ENCODE data around the gene SAMM50.

Gene SAMM50

DNA sequence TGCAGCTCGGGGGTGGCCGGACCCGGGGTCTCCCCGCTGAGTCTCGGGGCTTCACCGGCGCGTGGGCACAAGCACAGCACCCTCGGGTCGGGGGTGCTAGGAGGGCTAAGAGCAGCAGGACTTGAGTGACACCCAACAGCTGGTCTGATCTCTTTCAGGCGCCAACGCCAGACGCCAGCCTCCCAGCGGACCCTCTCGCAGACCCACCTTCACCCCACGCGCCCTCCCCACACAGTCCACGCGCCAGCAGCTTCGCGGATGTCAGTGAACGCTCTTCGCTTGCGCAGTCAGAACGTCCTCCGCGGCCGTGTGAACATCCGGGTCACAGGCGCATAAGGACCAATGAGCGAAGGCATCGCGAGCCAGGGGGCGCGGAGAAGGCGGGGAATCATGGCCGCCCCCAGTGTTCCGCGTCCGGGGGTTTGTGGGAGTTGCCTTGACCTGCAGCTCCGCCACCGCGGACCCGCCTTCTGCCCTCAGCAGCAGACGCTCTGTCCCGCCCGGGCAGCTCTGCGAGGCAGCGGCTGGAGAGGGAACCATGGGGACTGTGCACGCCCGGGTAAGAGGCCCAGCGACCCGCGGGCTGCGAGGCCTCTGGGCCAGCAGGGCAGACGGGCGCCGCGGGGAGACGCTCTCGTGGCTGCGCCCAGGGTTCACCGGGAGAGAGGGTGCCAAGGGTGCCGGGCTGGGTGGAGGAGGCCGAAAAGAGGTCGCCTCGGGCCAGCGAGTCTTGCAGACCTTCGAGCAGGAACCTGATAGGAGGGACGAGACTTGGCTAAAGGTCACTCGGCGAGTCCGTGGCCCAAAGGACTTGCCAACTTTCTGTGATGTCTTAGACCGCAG is at the start of gene SAMM50:
Gene SAMM50, plus strand, starts transcription at position 403 of the 843 bp plus-strand sequence. Its CDS starts 136 bp downstream, at position 539.
- DNase-seq, result peak; percentile 97

DNA sequence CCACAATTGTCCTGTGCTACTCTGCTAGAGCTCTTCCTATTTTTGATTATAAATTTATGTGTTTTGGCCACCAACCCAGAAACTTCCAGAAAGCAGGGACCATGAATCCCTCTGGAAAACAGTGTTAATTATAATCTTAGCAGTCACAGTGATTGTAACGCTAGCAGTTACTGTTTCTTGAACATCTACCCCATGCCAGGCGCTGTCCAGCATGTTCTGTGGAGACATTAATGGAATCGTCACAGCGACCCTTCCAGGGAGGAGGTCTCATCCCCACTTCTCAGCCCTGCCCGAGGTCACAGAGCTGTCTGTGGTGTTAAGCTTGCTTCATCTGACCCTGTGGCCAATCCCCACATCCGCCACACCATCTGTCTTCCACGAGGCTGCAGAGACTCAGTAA is 49.6 kb upstream of the SAMM50 start:
- DNase-seq, result no peak

DNA sequence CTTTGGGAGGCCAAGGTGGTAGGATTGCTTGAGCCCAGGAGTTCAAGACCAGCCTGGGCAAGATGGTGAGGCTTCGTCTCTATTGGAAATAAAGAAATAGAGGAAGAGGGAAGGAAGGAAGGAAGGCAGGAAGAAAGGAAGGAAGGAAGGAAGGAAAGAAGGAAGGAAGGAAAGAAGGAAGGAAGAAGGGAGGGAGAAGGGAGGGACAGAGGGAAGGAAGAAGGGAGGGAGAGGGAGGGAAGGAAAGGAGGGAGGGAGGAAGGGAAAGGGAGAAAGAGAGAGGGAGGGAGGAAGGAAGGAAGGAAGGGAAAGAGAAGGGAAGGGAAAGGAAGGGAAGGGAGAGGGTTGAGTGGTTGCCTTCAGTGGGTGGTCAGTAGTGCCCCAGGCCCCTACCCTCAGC is 45.5 kb upstream of the SAMM50 start:
- DNase-seq, result no peak

DNA sequence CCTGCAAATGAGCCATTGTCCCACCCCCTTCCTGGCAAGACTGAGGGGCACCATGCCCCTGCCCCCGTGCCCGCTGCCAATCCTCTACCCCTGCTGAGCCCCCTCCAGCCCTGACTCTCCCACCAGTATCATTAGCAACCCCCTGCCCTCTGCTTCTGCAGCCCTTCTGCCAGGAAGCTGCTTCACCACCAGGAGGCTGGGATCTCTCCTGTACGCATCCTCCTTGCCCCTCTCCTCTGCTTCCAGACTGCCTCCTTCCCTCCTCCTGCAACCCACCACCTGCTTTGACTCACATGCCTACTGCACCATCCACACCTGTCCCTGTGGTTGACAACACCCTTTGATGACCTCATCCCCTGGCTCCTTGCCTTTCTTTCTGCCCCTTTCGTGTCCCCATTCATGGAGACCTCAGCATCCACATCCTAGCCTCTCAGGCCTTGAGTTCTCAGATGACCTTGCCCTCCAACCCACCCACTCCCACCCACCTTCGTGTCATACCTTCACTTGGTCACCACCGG is 45.0 kb upstream of the SAMM50 start:
- no peak for DNase-seq

DNA sequence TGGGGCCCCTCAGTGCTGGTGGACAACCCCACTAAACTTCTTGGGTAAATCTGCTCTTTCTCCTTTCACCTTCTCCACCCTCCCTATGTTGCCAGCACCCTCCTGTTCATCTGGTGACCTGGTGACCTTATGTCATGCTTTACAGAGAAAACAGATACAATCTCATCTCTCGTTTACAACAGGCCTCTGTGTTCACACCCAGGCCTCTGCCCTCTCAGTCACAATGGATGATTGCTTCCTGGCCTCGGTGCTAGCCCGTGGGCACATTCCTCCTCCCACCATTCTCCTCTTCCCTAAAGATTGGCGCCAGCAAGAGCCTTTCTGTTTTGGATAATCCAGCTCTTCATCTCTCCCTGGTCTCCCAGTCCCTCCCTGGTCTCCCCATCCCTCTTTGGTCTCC is 43.9 kb upstream of the SAMM50 start:
- no peak for DNase-seq

DNA sequence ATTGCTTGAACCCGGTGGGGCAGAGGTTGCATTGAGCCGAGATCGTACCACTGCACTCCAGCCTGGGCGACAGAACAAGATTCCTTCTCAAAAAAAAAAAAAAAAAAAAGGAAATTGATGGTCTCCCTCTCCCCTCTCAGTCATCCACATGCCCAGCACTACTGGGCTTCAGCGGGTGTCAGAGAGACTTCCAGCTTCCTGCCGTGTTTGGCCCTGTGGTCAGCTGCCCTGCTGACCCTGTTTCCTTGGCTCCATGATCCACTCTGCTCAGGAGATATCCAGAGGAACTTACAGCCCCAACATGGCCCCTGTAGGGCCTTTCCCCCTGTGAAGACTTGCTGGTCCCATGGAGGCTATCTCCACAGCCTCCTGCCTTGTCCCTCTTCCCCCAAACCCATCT is 37.7 kb upstream of the SAMM50 start:
- no peak for DNase-seq

DNA sequence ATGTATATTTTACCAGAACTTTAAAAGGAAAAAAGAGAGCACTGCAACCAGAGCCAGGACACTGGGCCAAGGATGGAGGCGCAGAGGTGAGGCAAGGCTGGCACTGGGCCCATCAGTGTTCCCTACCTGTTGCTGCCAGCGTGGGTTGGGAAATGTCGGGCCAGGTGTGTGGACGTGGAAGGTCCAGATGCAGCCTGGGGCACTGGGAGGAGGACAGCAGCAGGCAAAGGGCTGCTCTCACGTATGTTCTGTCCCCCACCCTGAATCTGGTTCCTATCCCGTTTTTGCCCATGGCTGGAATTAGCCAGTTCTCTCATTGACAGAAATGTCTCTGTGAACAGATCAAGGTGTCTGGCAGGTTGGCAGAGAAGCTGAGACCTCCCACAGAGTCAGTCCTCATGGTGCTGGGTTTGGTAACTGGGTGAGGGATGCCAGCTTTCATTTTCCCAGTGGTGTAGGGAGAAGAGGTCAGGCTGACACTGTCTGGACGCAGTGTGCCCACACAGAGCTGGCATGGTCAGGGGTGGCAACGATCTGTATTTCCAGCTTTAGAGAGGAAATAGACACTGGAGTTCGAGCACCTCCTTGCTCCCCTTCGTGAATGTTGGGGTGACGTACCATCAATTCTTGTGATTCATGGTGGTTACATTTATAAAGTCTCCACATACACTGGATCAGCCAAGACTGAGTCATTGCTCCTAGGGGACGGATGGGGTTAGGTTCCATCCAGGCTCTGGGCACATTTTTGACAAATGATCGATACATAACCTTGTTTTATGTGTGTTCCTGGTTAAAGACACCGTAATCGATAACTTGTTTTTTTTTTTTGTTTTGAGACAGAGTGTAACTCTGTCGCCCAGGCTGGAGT is 35.9 kb upstream of the SAMM50 start:
- DNase-seq, result no peak

DNA sequence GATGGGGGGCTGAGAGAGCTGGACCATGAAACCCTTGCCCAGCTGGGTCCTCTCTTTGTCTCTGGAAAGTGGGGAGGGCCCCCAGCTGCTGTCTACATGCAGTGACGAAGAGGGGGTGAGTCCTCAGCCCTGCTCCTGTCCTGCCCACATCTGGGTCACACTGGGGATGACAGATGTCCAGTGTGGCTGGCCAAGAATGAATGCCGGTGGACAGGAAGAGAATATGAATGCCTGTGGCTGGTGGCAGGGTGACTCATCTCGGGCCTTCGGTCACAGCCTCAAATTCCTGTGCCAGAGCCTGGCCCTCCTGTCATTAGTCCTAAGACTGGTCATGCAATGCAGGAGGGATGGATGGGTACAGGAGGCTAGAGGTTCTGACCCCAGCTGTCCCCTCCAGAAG is 33.9 kb upstream of the SAMM50 start:
- no peak for DNase-seq

DNA sequence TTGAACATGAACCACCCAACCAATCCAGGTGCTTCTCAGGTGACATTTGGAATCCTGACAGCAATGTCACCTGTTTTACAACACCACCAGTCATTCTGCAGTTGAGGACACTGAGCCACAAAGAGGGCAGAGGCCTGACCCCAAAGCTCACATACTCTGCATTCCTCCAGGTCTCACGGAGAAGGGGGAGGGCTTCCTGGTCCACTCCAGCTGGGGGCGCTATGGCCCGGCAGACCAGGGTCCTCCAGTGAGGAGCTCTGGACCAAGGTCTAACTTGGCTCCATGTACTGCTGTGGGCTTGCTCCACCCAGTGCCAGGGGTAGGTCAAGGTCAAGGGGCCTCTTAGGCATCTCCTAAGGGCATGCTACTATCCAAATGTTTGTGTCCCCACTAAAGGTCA is 33.1 kb upstream of the SAMM50 start:
- no peak for DNase-seq

DNA sequence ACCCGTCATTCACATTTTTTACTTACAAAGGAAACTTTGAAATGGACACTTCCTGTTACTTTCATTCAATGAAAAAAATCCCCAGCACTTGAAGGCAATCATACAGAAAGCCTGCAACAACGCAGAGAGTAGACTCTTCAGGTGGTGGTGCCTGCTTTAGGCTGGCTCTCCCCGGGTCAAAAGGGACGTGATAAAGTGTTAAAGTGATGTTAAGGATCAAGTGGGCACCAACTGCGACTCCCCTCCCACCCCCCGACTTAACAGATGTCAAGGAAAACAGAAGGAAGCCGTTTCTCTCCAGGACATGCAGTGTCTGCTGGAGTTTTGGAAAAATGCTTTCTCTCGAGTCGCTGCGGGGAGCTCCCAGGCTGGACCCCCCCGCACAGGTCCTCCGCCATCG is 32.1 kb upstream of the SAMM50 start:
- DNase-seq, result no peak

DNA sequence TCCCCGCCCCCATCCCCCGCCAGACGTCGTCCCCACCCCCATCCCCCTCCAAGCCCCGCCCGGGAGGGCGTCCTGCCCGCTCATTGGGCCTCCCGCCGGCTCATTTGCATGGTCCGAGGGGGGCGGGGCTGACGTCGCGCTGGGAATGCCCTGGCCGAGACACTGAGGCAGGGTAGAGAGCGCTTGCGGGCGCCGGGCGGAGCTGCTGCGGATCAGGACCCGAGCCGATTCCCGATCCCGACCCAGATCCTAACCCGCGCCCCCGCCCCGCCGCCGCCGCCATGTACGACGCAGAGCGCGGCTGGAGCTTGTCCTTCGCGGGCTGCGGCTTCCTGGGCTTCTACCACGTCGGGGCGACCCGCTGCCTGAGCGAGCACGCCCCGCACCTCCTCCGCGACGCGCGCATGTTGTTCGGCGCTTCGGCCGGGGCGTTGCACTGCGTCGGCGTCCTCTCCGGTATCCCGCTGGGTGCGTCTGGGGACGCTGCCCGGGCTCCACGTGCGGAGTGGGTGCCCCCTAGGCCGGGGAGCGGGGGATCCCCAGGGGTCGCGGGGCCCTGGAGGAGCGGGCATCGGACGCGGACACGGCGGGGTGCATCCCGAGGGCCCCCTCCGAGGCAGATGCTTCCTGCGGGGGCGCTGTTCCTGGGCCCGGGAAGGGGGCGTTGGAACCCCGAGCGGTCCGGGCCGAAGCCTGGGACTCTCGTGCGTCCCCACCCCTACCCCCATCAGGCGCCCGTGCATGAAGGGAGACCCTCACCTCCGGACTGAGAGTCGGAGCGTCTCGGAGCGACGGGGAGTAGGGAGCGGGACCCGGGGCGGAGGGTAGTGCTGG is 31.4 kb upstream of the SAMM50 start, which contains the start of gene PNPLA3:
Gene PNPLA3, plus strand, starts transcription at position 175 of the 834 bp plus-strand sequence. Its CDS starts 107 bp downstream, at position 282.
- DNase-seq, result peak; percentile 84

DNA sequence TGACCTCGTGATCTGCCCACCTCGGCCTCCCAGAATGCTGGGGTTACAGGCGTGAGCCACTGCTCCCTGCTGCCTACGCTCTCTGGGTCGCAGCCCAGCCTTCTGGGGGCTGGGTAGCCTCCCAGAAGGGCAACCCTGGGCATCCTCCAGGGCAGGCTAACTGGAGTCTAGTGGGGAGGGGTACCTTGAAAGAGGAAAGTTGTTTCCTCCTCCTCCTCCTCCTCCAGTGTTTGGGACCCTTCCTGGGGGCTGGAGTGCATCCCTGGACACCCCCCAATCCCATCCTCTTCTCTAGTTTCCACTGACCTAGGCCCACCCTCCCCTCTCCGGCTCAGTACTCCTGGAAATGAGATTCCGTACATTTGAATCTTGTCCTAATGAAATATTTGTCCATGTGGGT is 30.4 kb upstream of the SAMM50 start:
- no peak for DNase-seq

DNA sequence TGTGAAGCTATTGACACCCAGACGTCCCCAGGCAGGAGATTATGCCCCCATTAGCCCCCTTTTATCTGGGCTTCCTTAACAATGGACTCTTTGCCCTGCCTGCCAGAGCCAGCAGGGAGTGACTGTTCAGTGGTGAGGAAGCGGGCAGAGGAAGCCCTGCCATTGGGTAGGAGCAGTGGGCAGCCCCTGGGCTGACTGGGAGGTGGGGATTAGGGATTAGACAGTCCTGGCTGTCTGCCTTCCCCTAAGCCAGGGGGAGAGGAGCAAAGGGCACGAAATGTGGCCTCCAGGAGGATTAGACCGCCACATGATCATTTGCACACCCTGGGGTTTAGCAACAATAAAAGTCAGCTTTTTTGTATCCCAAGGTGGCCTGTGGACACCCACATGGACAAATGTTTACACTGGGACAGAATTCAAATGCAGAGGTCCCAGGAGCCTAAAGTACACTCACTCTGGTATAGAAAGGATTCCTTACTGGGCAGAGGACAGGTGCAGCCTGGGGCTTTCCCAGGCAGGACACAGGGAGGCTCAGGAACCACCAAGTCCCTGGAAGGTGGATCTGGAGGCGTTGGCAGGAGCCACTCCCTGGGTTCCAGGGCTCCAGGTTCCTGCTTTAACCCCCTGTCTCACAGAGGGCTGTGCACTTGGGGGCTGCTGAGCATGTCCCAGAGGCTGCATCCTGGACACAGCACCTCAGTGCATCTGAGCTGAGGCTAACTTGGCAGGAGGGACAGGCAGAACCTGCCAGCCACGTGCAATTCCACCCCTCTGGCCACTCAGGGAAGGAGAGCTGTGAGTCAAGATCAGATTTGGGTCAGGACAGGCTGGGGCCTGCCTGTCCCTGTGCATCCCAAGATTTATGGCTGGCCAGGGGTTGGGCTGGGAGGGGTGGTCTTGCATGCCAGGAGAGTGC is 29.6 kb upstream of the SAMM50 start:
- DNase-seq, result no peak

DNA sequence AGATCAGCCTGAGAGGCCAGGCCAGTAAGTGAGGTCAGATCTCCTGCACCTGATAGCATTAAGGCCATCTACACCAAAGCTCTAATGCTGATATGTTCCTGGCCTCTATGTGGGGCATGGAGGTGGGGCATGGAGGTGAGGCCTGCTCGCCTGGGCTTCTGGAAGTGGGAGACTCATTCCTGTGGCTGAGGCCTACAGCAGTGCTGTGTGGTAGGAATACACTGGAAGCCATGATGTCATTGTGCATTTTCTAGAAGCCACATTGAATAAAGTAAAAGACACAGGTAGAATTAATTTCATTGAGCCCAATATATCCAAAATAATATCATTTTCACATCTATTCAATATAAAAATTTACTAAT is 28.9 kb upstream of the SAMM50 start:
- no peak for DNase-seq

DNA sequence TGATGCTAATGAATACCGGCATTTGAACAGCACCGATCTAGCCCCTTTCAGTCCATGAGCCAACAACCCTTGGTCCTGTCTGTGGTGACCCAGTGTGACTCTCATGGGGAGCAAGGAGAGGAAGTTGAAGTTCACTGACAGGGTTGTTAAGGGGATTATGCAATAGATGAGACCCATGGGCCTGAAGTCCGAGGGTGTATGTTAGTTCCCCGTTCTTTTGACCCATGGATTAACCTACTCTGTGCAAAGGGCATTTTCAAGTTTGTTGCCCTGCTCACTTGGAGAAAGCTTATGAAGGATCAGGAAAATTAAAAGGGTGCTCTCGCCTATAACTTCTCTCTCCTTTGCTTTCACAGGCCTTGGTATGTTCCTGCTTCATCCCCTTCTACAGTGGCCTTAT is 26.8 kb upstream of the SAMM50 start:
- no peak for DNase-seq

DNA sequence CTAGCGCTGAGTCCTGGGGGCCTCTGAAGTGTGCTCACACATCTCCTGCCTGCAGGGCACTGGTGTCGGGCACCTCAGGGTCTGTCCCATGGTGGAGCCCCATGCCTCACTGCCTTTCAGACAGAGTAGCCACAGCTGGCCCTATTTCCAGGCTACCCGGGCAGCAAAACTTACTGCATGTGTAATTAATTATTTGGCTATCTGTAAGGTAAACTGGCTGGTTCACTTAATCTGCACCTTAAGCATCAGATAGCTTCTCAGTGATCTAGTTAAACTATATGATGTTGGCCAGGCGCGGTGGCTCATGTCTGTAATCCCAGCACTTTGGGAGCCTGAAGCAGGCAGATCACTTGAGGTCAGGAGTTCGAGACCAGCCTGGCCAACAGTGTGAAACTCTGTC is 26.3 kb upstream of the SAMM50 start:
- no peak for DNase-seq

DNA sequence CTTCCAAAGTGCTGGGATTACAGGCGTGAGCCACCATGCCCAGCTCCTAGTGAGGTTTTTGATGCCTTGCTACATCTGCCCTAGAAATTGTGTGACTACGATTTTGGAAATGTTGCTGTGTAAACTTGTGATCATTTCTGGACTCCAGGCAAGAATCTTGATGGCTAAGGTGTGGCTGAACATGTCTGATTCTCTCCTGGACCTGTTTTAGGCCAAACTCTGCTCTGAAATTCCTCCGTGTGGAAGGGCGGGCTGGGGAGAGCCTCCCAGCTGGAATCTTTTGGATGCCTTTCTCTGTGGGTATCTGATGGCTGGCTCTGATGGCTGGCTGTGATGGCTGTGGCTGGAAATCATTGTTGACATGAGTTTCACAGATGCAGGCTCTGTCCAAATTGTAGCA is 23.5 kb upstream of the SAMM50 start:
- DNase-seq, result no peak

DNA sequence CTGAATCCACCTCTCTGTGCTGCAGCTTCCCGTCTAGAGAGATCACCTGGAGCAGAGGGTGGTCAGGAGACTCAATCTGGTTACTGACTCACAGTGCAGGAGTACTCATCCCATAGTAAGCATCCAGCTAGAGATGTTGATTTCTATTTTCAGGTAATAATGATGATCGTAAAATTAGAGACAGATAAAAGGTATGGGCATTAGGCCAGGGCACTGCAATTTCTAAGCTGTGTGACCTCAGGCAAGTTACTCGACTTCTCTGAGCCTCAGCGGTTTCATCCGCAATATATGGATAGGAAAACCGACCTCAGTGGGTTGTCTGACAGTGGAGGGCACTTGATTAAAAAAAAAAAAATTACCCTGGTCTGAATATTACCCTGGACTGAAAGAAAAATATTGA is 13.8 kb upstream of the SAMM50 start:
- no peak for DNase-seq

DNA sequence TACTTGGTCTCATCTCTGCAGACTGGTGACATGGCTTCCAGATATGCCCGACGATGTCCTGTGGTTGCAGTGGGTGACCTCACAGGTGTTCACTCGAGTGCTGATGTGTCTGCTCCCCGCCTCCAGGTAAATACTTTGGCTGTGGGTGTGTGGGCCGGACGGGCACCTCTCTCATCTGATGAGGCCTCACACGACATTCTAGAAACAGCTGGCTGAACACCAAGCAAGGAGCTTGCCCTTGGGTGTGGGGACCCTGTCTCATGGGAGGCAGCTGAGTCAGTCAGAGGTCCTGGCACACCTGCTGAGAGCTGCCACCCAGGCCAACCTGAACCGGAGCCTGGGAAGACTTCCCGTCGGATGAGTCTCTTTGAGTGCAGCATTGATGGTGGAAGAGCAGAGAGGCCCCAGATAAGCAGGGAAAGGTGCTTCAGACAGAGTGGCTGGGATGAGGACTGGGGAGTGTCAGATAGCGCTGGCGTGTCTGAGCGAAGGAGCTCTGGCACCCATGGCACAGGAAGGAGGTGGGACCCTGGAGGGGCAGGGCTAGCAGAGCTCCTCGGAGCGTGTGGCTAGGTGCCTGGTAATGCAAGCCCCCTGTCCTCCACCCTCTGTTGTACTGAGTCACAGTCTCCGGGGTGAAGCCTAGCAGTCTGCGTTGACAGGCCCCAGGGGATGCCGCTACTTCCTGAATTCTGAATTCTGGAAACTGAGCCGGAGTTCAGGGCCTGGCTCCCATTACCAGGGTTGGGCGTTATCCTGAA is 10.4 kb upstream of the SAMM50 start:
- no peak for DNase-seq

DNA sequence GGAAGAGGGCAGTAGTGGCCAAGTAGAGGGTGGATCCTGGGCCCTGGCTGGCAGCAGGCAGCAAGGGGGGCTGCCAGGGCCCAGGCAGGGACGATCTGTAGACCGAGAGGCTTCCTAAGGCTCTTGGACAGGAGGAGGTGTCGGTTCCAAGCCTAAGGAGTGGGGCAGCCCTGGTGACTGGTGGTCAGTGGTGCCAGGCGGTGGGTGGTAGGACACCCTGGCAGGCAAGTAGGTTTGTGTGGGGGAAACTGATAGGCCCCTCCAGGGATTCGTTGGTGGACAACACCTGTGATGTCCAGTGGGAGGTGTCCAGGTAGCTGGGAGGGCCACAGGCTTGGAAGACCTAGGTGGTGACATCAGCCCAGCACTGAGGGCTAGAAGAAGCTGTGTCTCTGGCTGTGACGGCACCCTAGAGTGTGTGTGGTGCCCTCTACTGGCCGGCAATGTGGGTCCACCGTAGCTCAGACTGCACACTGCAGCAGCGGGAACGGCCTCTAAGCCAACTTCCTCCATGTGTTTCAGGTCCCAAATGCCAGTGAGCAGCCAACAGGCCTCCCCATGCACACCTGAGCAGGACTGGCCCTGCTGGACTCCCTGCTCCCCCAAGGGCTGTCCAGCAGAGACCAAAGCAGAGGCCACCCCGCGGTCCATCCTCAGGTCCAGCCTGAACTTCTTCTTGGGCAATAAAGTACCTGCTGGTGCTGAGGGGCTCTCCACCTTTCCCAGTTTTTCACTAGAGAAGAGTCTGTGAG is 9.4 kb upstream of the SAMM50 start:
- peak; percentile 18 for DNase-seq

Measured in midbrain (tissue), 1 donor.